HepG2 (cell line): ENCODE data around the gene DSCAML1.

Experiments used
- ELK4 ChIP-seq: sonication (generic); formaldehyde crosslinking; IDR thresholded peaks from 2 replicates; pipeline ENCODE4 v1.9.0; 2021; ENCODE audit warnings: missing genetic modification reagents, borderline replicate concordance
- HBP1 ChIP-seq: IDR thresholded peaks from 2 replicates; pipeline ENCODE4 v1.6.1; 2016; ENCODE audit warnings: low read depth, control low read depth
- KDM2A ChIP-seq: sonication (generic); formaldehyde crosslinking; IDR thresholded peaks from 2 replicates; pipeline ENCODE4 v1.4.0; 2020; ENCODE audit warnings: low read depth, missing genetic modification reagents, borderline replicate concordance
- KLF16 ChIP-seq, 2 experiments: sonication (generic) in 1 of 2; formaldehyde crosslinking in 1 of 2; IDR thresholded peaks; 2 replicates each; pipeline versions ENCODE4 v1.6.1 to v1.8.0; 2016 to 2023; ENCODE audit warnings: missing genetic modification reagents in 2 of 2, missing compliant biosample characterization in 1 of 2
- RNF2 ChIP-seq: fragments of 450-650 bp; conservative IDR thresholded peaks from 2 replicates; pipeline ENCODE4 v1.6.1; 2016; ENCODE audit warnings: low read depth
- ZBTB3 ChIP-seq: sonication (generic); formaldehyde crosslinking; IDR thresholded peaks from 2 replicates; pipeline ENCODE4 v1.4.0; 2020; ENCODE audit warnings: low read depth, mild to moderate bottlenecking, moderate library complexity, missing genetic modification reagents, borderline replicate concordance
- ZNF460 ChIP-seq: sonication (generic); formaldehyde crosslinking; IDR thresholded peaks from 2 replicates; pipeline ENCODE4 v1.5.1; 2020; ENCODE audit warnings: missing genetic modification reagents, mild to moderate bottlenecking, borderline replicate concordance

- TF ChIP-seq ZBTB3 (CRISPR knock-in tag): no peak
- no peak for TF ChIP-seq RNF2
- no peak for TF ChIP-seq KLF16 (CRISPR knock-in tag; IDR thresholded peaks at IDR 0.05)
- TF ChIP-seq ELK4: no peak
- no peak for TF ChIP-seq ZNF460 (CRISPR knock-in tag)
- no peak for TF ChIP-seq HBP1
- TF ChIP-seq KDM2A (CRISPR knock-in tag): no peak
These were observed 213.8 kb downstream of the DSCAML1 start for GRCh38 chr11:117583063-117583801.
